GM18907 (cell line): Measurements from ENCODE around the gene FICD.
"Not testable (repeated sequence)": the region's sequence is repeated elsewhere in the genome, so short reads cannot be mapped to it uniquely, and the experiment has no call there.

Experiments
- ATAC-seq: cut with Tn5 transposase; IDR thresholded peaks from one replicate; pipeline ENCODE4 v1.9.1; 2021; ENCODE audit warnings: mild to moderate bottlenecking, moderate library complexity; ENCODE audit not compliant: unreplicated experiment

The FICD gene

GRCh38 chr12:108531929-108532848 lies 17.1 kb downstream of the FICD start:
- ATAC-seq, result no peak

DNA sequence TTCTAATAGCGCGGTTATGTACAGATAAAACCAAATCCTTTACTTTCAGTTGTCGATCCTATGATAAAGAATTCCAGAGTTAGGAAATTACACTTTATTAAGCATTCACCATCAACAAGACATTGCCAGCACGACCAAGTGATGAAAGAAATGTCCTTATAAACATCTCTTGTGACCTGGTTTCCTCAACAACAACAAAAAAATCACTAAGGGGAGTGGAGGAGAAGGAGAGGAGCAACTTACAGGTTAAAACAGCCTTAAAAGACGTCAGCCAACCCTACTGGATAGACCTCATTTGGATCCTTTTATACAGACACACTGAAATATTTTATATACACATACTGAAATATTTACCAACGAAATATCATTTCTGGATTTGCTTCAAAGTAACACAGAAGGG lies 23.1 kb downstream of the FICD start:
- ATAC-seq, result no peak

- no peak for ATAC-seq
Measured at GRCh38 chr12:108538616-108539195, 23.6 kb downstream of the FICD start.

GRCh38 chr12:108542320-108542719 lies 27.2 kb downstream of the FICD start:
- ATAC-seq, result no peak

- ATAC-seq, result no peak
Measured at GRCh38 chr12:108543652-108544051, 28.6 kb downstream of the FICD start.

- ATAC-seq, result no peak
Measured at GRCh38 chr12:108547686-108548085, 32.6 kb downstream of the FICD start.

DNA sequence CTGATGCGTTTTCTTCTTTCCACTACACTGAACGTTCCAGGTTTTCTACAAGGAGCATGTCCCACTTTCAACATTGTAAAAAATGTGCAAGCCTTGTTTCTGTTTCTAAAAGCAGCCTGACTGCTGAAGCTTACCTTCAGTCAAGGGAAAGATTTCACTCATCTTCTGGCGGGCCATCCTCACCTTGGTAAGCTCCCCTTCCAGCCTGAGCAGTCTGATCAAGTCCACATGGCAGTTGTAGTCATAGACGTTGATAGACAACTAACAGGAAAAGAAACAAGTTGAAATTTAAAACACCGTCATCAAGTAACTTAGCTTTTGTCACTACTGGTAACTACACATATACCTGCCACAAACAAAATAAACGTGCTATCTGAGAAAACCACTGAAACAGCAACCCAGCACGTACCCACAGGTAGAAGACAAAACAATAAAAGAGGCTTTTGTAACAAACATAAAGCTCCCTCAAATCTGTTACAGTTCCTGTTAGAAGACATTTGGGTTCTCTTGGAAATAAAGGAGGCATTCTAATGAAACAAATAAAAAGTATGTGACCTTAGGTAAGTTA lies 34.0 kb downstream of the FICD start:
- ATAC-seq, result no peak

DNA sequence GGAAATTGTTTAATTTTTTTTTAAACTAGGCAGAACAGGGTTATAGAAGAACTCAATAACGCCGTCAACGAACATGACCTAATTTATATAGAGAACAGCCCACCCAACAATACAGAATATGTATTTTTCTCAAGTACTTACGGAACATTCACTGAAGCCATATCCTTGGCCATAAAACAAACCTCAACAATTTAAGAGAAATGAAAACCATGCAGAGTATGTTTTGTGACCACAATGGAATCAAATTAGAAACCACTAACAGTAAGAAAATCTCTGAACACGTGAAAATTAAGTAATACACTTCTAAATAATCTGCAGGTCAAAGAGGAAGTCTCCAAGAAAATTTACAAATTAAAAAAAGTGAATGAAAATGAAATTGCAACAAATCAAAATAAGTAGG lies 36.5 kb downstream of the FICD start:
- ATAC-seq, result no peak

DNA sequence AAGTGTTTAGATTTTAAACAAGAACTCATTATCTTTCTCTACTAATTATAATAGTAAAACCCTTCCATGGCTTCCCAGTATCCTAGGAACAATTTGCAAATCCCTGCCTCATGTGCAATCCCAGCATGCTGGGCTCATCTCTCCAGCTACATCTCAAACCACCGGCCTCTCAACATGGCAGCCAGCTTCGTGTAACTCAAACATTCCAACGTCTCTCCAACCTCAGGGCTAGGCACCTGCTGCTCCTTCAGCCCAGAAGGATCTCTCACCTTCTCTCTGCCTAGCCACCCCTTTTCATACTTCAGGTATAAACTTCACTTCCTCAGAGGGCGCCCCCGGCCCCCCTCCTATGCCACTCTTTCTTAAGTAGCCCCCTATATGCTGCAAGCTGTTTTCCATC lies 38.7 kb downstream of the FICD start:
- no peak for ATAC-seq

GRCh38 chr12:108555383-108555782 lies 40.3 kb downstream of the FICD start:
- ATAC-seq, result not testable (repeated sequence)

- ATAC-seq, result no peak
Measured at GRCh38 chr12:108559007-108559655, 44.1 kb downstream of the FICD start.

DNA sequence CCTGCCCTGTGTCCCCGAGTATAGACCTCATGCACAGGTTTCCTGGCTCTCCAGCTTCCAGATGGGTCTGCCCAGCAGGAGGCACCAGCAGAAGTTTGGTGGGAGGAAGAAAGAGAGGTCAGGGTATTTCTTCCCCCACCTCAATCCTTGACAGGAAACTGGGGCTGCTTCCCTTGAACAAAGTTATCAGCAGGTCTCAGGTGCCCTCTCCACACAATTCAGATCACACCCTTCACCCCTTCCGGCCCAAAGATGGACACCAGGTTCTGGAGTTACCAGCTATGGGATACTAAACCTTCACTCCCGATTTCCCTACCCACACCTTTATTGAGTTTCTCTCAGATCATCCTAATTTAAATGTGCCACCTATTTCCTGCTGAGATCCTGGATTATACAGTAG lies 44.7 kb downstream of the FICD start:
- ATAC-seq, result no peak

DNA sequence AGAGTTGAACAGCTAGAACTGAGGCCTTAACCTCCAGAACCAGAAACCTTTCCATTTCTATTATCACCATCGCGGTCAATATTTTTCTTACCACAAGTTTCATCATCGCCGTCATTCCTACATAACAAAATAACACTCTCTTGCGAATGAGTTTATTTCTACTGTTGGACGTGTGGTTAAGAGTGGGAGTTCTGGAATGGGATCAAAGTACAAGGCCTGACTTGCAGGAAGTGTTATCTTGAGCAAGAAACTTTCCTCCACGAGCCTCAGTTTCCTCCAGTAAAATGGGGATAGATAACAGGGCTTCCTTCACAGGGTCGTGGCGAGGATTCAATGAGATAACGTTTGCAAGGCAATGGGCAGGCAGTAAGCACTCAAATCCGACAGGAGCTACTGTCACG lies 45.2 kb downstream of the FICD start:
- no peak for ATAC-seq

DNA sequence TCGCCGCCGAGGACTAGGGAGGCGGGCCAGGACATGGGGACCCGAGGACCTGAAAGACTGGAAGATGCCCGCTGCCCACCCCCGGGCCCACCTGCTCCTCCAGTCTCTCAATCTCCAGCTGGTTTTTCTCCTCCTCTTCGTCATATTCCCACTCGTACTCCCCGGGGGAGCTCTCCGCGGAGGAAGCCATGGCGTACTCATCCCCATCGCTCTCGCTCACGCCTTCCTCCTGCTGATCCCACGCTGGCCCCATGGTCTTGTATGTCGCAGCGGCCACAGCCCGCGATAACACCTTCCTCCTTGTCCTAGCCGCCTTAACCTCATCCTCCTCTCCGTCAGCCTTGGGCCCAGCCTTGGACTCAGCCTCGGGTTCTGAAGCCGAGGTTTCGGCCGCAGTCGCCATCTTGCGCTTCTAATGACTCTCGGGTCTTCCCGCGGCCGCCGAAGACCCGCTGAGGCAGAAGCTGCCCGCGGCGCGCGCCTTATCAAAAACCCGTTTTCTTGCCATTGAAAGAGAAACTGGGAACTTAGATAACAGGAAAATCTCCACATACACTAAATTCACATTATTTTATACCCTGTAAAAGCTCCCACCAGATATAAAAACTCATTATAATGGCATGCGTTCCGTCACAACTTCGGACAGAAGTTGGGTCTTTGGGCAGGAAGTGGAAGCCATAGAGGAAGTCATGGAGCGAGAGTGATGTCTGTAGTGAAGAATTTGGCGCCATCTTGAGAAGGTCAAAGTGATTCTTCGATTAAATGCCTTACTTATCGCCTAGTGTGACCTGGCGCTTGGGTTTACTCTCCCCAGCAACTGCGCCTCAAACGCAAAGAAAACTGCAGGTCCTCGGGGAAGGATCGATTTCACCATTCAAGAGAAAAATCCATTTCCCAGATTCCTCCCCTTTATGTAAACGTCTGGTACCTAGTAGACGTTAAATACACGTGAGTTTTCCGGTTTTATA lies 46.0 kb downstream of the FICD start, which contains the start of gene SART3:
Gene SART3 (minus strand): TSS at position 422 of the 968 bp plus-strand sequence. CDS start 19 bp downstream, at position 403.
- peak; percentile 50 for ATAC-seq

DNA sequence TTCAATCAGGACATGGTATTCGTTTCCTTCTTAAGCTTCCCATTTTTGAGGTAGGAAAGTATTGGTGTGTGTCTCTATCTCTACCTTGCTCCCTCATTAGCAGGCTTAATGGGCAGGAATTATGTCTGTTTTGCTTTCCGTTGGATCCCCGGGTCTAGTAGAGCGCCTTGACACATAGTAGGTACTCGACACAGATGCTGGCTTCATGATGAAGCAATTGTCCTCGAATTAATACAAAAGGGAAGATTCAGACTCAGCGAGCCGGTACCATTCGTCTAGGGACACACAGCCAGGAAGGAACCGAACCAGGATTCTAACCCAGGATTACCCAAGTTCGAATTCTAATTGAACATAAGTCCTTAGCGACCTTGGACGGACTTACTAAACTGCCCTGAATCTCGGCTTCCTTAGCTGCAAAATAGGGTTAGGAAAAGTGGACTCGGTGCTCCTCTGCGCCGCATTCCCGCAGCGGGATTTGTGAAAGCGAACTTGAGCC lies 46.8 kb downstream of the FICD start:
- peak; percentile 3 for ATAC-seq

- ATAC-seq, result peak; percentile 54
Measured at GRCh38 chr12:108562348-108563135, 47.5 kb downstream of the FICD start, which contains the start of gene ISCU. Gene ISCU, plus strand, starts transcription at chr12:108562596. Its CDS starts 27 bp downstream, at chr12:108562623.

DNA sequence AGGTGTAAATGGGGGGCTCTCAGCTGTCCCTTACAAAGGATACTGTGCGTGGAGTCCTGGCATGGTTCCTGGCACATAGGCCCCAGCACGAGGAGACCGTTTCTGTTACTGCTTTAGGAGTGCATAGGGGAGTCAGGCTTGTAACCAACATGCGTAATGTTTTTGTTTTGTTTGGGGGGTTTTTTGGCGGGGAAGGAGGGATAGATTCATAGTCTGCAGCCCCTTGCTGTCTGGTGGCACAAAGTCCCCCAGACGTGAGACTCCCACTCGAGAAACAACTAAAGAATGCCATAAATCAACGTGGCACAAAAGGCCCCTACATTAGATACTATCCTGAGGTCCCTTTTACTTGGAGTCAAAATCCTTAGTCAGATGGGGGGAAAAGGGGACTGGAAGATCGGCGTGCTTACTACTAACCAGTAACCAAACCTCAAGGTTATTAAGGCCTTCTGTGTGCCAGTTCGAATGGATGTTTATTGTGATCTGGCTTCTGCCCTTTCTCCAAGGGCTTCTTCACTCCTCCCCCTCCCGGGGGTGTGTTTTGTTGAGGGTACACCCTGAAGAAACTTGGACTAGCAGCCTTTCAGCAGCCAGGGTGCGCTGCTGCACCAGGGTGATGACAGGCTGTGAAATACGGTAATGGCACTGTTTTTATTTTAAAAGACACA lies 48.2 kb downstream of the FICD start:
- ATAC-seq, result peak; percentile 35

DNA sequence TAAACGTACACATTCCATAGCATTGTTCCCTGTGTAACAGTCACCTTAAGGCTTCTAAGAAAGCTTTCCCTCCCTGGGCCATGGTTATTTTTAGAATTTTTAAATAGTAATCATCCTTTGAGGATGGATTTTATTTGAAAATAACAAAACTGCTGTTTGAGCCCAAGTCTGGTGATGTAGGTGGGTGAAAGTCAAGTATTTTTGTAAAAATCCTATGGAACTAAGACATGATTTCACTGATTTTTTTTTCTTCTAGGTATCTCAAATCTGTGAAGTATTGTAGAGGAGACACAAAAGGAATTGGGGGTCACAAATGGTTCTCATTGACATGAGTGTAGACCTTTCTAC lies 48.7 kb downstream of the FICD start:
- ATAC-seq, result no peak

DNA sequence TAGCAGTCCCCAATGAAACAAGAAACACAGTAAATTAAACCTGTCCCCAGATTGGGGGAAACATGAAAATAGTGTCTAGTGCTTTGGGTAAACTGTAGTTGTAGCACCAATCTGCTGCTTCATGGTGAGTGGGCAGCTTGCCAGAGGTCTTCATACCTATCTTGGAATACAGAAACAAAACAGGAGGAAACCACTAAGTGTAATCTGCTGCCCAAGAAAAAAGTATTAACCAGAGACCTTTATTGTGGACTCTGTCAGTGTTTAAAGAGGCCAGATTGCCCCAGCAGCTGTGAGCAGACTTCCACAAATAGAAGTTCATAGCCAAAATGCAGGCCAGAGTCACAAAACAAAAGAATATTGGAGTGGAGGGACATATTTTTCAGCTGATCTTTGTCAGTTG lies 49.6 kb downstream of the FICD start:
- no peak for ATAC-seq
